HG02642 (cell line): ENCODE results near the gene MLIP.

Experiments
- ATAC-seq: cut with Tn5 transposase; IDR thresholded peaks from one replicate; pipeline ENCODE4 v1.9.1; 2021; ENCODE audit warnings: mild to moderate bottlenecking; ENCODE audit not compliant: unreplicated experiment, poor library complexity

Gene MLIP

GRCh38 chr6:54310377-54311152, 199.3 kb downstream of the MLIP start:
- no peak for ATAC-seq

GRCh38 chr6:54315656-54316055, 204.4 kb downstream of the MLIP start:
- ATAC-seq = no peak
